ENCODE measurements around the gene COX6B1.

The COX6B1 gene

DNA sequence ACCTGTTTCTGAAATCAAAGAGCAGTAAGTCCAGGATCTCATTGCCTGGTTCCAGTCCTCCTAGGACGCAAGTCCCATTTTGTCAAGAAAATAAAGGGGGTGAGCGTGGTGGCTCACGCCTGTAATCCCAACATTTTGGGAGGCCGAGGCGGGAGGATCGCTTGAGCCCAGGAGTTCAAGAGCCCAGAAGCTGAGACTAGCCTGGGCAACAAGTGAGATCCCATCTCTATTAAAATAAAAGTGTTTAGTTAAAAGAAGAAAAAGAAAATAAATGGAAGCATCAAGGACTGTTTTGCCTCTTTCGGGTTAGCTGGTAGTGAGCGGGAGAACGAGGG, 35.9 kb upstream of the COX6B1 start:
- POLR2A ChIA-PET (ENCODE audit: low non-redundant PET), result no interaction called here
- peak overlapping the region; percentile 65 for H3K27ac ChIP-seq
- no peak for DNase-seq (ENCODE audit: low spot score)
- CTCF ChIA-PET, result no interaction called here
- no peak for TF ChIP-seq CTCF (conservative IDR thresholded peaks at IDR 0.05; ENCODE audit: low read depth)

- TF ChIP-seq CTCF (conservative IDR thresholded peaks at IDR 0.05; ENCODE audit: low read depth), result no peak
- ChIA-PET POLR2A (ENCODE audit: low non-redundant PET) (interaction anchor here (0.6 to 0.8 kb wide), 2 partner anchors 43 to 69 kb away, joined by 3 to 5 read pairs; no protein-coding TSS in a partner anchor), CTCF (no interaction called here)
- peak within 1 kb of the TSS; percentile 65 for H3K27ac ChIP-seq
- peak; percentile 94 for DNase-seq (ENCODE audit: low spot score)
These were observed 35.4 kb upstream of the COX6B1 start, which contains the start of gene HAUS5 for GRCh38 chr19:35612559-35613321. Gene HAUS5, plus strand, starts transcription at chr19:35612735. Its CDS starts 60 bp downstream, at chr19:35612795.

- ChIA-PET POLR2A (ENCODE audit: low non-redundant PET) (interaction anchor here (0.8 kb wide), 1 partner anchor 70 kb away, joined by 3 read pairs; no protein-coding TSS in a partner anchor), CTCF (no interaction called here)
- no peak for DNase-seq (ENCODE audit: low spot score)
- TF ChIP-seq CTCF (conservative IDR thresholded peaks at IDR 0.05; ENCODE audit: low read depth), result no peak
- no peak overlapping the region for H3K27ac ChIP-seq
These were observed 34.5 kb upstream of the COX6B1 start for GRCh38 chr19:35613574-35613973.

GRCh38 chr19:35615036-35615435, 33.1 kb upstream of the COX6B1 start:
- POLR2A ChIA-PET (ENCODE audit: low non-redundant PET), result no interaction called here
- no peak for TF ChIP-seq CTCF (conservative IDR thresholded peaks at IDR 0.05; ENCODE audit: low read depth)
- DNase-seq (ENCODE audit: low spot score), result no peak
- CTCF ChIA-PET, result no interaction called here
- H3K27ac ChIP-seq, result no peak overlapping the region

DNA sequence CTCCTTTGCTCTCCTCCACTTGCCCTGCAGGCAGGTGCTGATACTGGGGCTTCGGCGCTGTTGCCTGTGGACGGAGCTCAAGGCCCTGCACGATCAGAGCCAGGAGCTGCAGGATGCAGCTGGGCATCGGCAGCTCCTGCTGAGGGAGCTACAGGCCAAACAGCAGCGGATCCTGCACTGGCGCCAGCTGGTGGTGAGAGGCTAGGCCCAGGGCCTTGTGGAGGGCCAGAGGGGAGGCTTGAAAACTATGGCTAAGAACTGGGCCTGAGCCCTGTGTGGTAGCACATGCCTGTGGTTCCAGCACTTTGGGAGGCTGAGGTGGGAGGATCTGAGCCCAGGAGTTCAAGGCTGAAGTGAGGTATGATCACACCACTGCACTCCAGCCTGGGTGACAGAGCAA, 29.3 kb upstream of the COX6B1 start:
- no peak for TF ChIP-seq CTCF (conservative IDR thresholded peaks at IDR 0.05; ENCODE audit: low read depth)
- POLR2A ChIA-PET (ENCODE audit: low non-redundant PET), result no interaction called here
- no peak for DNase-seq (ENCODE audit: low spot score)
- CTCF ChIA-PET, result interaction anchor here (1.0 kb wide), 1 partner anchor 102 kb away, joined by 3 read pairs; no protein-coding TSS in a partner anchor
- no peak overlapping the region for H3K27ac ChIP-seq

GRCh38 chr19:35619290-35619923, 28.7 kb upstream of the COX6B1 start:
- POLR2A ChIA-PET (ENCODE audit: low non-redundant PET), result no interaction called here
- TF ChIP-seq CTCF (conservative IDR thresholded peaks at IDR 0.05; ENCODE audit: low read depth), result no peak
- H3K27ac ChIP-seq, result no peak overlapping the region
- CTCF ChIA-PET, result interaction anchor here (1.0 kb wide), 1 partner anchor 102 kb away, joined by 3 read pairs; no protein-coding TSS in a partner anchor
- no peak for DNase-seq (ENCODE audit: low spot score)
